Fibroblast of skin of left biceps (primary cell): ENCODE data around the gene RPS21.

Source experiments
- DNase-seq, 2 experiments: peaks; one replicate each; pipeline ENCODE4 v3.0.0-alpha.2; 2013; ENCODE audit warnings: low read depth in 2 of 2

The RPS21 gene

DNA sequence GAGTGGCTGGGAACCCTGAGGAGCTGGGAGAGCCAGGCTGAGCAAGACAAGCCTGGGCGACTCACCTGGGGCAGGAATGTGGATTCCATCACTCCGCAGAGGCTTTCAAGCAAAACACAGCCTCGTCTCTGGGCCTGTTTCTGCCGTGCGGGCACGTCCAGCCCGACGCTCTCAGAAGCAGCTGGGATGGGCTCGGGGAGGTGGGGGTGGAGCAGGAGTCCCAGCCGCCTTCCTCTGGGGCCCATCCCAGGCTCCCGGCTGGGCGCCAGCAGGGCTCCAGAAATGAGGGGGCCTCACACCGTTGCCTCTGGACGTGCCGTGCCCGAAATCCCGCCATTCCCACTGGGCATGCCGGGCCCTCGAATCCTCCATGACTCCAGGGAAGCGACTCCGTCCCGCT lies 8.7 kb upstream of the RPS21 start:
- no peak for DNase-seq

DNA sequence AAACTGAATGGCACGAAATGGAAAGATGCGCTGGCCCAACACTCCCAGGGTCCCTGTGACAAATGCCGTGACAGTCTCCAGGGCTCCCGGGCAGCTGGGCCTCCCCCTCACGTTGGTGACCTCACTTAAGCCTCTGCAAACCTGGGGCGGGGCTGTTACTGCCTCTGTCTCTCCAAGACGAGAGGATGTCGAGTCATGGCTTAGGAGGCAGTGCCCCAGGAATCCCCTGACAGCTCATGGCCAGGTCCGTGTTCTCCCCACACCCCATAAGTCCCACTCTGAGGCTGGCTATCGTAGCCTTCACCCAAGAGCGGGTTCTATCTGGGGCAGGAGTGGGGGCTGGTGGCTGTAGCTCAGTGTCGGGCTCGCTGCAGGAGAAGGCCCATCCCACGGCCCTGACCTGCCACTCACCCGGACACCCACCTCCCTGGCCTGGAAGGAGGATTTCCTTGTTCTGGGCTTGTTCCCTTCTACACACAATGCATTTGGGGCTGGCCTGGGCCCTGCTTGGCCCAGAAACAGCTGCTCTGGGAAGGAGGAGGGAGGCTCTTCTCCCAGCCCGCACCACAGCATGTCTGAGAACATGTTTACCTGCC lies 5.6 kb upstream of the RPS21 start:
- DNase-seq: no peak

DNA sequence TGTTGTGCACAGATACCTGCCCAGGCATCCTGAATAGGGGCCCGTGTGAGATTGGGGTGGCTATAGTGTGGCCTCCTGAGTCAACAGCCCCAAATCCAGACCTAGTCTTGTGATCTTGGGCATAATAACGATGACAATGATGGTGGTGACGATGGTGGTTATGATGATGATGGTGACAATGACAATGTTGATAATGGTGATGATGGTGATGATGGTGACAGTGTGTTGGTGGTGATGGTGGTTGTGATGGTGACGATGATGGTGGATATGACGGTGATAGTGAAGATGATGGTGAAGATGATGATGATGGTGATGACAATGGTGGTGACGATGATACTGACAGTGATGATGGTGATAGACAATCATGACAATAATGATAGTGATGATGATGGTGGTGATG lies 5.1 kb upstream of the RPS21 start:
- no peak for DNase-seq

DNA sequence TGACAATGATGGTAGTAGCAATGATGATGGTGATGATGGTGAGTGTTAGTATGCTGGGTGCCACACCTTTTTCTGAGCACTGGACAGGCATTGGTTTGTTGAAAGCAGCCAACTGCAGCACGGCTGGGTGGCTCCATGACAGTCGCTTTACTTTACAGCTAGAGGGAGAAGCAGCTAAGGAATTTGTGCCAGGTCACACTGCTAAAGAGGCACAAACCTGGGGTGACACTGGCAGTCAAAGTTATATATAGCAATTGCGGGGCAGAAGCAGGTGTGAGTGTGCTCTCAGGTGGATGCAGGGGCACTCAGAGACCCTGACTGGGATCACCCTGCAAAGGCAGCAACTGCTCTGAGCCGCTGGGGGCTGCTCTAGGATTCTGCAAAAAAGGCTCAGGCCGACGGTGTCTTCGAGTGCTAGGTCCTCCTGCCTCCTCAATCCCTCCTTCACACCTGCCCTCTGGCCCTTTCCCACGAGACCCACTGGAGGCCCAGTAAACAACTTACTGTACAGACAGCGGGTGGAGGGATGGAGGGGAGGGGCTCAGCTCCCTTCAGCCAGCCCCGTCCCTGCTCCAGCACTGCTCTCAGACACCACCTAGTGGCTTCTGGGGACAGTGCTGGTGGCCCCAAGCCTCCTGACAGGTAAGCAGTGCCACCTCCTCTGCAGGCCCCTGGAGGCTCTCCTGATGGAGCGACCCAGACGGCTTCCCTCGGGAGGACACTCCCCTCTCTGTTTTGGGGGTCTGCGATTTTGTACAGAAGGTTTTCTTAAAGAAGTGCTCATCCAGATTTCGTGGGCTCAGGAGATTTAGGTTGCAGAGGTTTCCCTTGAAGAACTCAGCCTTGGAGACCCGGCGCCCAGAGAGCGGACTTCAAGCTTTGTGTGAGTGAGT lies 4.4 kb upstream of the RPS21 start:
- peak in 1 of 2 experiments; percentile 20 for DNase-seq

DNA sequence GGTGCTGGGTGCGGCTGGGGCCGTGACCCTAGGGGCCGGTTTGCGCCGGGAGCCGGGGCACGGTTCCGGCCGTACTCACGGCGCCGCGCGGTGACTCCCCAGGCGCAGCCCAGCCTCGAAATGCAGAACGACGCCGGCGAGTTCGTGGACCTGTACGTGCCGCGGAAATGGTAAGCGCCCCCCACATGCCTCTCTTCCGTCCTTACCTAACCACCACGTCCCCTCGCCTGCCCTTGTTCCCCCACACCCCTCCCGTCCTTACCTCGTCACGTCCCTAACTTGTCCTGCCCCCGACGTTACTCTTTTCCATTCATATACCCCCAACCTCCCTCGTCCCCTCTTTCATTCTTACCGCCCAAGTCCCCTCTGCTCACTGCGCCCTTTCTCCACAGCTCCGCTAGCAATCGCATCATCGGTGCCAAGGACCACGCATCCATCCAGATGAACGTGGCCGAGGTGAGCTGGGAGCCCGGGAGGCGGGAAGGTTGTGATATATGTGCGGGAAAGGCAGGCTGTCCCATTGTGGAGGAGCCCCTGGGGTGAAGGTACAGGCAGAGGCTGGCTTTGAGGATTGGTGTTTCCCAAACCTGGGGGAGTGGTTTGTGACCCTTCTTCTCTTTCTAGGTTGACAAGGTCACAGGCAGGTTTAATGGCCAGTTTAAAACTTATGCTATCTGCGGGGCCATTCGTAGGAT lies 463 bp downstream of the RPS21 start:
- DNase-seq: no peak

DNA sequence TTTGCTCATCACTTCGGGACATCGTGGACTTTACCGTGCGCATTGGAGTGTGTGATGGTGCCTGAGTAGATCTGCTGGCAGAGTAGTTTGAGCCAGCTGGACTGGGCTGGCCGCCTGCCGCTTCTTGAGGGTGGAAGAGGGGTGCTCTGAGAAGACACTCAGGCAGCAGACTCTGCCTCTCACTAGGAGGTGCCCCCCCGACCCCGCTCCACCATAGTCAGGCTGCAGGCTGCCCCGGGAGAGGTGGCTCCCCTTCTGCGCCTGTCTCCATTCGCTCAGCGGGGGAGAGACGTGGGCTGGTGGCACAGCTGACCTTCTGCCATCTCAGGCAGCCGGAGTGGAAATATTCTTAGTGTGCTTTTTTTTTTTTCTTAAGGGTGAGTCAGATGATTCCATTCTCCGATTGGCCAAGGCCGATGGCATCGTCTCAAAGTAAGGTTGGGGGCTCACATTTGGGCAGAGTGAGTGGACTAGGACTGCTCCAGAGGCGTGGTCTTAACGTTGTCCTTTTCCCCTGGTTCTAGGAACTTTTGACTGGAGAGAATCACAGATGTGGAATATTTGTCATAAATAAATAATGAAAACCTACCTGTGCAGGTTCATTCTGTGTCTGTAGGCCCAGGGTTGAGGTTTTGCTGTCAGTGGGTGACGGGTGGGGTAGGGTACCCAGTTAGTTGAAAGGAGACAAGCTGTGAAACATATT lies 1.2 kb downstream of the RPS21 start:
- no peak for DNase-seq

DNA sequence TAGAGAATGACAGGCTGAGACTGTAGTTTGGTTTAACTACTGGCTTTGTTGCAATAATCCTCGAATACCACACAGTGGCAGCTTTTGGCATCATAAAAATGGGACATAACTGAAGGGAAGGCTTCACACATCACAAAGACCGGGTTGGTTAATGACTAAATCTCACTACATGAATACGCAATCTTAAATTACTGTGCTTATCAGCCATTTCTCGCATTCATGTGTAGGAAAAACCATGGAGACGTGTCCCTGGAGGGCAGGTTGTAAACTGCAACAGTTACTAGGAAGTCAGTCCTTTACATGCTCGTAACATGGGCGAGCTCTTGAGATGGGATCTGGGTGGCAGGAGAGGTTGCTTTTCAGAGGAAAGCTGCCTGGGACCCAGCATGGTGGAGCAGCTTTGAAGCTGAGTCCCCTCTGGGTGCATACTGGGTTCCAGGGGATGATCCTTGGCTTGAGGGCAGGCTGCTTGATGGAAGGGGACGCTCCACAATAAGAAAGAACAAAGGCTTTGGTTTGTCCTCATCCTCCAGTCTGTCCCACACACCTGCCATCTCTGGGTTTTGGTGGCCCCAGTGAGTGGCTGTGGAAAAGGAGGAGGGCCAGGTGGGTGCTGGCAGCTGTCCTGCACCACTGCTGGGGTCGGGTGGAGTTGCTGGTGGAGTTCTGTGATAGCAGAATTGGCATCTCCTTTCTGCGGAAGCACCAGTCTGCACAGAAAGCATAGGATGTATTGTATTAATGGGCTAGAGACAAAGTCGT lies 2.1 kb downstream of the RPS21 start:
- DNase-seq: no peak

DNA sequence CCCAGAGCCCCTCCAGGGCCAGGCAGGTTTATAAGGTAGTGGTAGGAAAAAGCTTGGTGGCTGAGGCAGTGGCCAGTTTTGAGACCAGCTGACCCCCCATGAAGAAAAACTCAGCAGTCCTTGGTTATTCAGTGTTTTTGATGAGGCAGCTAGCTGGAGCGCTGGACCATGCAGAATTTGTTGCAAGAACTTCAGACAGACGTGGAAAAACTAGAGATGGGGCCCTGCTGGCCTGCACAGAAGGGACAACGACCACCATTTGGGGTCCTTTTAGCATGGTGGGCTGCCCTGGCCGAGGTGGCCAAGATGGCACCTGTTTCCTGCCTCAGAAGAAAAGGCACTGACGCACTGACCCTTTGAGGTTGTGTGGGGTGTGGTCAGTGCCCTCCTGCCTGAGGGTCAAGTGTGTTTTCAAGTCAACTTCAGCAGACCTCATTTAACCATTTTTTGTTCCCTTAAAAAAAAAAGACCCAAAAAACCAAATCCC lies 2.7 kb downstream of the RPS21 start:
- no peak for DNase-seq

DNA sequence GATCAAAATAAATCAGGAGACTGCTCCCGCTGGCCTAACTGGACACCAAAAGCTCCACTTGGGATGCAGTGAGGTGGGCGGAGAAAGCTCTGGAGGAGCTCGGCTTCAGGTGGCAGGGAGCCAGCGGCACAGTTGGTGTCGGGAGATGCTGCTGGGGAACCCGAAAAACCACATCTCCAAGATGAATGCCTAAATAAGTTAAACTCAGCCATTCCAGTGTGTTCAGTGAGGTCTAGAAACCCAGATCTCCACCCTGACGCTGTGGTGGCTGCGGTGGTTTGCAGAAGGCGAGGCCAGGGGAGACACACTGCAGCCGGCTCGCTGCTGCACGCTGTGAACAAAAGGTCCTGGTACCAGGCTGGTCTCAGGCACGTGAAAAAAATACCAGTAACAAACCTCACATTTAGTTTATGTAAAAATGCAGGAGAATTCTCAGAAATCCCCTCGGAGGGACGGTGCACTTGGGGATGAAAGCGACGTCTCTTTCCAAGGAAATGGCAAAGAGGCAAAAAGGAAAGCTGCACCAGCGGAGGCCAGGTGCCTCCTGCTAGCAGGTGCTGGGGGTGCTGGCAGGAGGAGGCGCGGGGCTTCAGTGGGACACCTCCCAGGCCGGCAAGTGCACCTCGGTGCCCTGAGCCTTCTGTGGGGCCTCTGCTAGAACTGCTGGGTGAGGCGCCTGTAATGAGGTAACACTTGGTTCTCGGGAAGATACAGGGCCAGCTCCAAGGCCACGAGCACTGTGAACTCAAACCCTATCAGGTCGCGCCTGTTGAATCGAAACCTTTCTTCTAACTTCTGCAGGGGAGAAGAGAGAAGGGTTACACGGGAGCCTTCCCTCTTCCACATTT lies 3.6 kb downstream of the RPS21 start:
- no peak for DNase-seq

DNA sequence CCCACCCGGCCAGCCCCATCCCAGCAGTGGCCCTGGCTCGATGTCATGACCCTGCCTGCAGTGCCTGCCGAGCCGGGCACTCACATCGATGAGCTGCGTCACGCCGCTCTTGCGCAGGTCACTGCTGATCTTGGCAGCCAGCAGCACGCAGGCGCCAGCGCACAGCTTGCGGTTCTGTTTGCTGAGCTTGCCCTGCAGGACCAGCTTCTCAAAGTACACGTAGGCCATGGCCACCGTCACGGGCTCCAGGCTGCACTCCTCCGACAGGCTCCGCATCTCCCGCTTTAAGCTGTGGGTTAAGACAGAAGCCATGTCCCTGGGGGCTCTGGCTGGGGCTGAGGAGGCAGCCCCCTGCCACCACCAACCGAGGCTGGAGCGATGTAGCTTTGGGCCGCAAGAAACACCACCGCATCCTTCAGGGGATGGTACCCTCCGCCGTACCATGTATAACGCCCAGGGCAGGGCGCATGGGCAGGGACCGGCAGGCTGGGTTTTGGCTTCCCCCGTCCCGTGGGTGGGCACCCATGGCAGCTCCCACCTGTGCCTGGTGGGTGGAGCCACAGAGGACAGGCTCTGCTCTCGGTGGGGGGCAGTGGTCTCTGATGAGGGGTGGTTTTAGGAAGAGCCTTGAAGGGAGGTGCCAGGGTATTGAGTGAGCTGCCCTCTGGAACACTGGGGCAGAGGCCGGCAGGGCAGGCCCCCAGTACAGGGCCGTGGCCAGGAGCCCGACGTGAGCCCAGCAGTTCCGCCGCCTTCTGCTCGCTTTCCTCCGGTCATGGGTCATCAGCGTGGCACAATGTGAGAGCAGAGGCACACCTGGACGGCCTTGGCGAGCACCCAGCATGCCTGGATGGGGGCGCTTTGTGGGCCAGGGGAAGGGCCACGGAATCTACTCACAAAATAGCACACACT lies 4.5 kb downstream of the RPS21 start:
- no peak for DNase-seq

DNA sequence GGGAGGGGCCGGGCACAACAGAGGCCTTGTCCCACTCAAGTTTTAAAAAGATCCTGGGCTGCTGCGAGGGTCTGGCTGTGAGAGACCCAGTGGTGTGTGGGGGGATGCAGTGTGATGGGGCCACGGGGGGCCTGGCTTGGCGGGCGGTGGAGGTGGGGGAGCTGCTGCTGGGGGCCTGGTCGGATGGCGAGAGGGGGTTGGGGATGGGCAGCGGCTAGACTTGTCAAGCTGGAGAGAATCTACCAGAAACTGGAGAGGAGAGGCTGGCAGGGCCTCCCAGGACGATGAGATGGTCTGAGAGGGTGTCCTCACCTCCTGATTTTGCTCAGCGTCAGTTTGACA lies 5.1 kb downstream of the RPS21 start:
- no peak for DNase-seq

DNA sequence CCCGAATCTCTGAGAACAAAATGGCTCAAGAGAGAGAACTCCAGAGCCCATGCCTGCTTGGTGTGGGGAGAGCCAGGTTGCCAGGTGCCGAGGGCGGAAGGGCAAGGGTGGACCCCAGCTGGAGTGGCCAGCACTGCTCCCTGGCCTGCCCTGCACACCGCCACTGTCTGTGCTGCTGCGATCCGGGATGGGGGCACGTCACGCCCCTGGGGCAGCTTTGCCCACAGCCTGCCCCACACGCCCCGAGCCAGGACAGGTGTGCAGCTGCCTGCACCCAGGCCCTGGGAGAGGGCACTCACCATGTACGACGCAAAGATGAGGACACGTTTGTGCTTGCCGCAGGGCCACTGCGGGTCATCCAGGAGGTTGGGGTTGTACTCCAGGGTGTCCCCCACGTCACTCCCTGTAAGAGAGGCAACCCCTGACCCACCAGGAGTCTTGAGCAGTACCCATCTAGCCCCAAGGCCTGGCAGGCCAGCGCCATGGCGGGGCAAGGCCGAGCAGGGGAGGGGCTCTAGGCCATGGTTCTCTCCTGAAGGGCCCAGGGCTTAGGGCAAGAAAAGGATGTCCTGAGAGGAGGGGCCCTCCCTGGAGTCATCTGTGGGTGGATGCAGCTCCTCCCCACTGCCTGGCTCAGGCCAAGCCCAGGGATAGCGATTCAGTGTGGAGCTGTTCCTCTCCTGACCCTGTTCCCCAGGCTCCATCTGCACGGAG lies 5.9 kb downstream of the RPS21 start:
- no peak for DNase-seq

DNA sequence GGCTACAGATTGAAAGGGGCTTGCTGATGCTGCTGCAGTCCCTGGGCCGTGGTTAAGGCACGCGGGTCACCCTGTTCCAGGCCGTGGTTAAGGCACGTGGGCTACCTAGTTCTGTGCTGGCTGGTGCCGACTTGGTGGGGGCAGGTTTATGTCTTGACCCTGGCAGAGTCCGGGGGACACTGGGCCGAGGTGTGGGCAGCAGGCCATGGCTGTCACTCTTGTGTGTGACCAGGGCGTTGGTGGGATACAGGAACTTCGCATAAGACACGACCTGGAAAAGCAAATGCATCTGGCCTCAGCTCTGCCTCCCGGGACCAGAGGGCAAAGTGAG lies 6.4 kb downstream of the RPS21 start:
- DNase-seq: no peak

DNA sequence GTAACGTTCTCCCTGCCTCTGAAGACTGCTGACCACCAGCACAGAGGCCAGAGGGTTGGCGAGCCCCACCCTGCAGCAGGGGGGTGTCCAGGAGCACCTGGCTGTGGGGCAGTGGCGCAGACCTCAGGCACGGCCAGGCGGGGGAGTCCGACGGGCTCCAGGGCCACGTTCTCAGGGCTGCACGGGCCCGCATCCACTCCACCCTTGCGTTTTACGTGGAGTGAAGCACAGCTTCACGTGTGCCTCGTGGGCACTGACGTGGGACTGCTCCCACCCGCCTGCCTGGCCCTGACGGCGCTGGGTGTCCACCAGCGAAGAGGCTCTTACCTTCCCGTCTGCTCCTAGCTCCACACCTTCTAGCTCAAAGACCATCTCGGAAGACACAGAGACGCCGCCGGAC lies 6.9 kb downstream of the RPS21 start:
- DNase-seq: no peak

DNA sequence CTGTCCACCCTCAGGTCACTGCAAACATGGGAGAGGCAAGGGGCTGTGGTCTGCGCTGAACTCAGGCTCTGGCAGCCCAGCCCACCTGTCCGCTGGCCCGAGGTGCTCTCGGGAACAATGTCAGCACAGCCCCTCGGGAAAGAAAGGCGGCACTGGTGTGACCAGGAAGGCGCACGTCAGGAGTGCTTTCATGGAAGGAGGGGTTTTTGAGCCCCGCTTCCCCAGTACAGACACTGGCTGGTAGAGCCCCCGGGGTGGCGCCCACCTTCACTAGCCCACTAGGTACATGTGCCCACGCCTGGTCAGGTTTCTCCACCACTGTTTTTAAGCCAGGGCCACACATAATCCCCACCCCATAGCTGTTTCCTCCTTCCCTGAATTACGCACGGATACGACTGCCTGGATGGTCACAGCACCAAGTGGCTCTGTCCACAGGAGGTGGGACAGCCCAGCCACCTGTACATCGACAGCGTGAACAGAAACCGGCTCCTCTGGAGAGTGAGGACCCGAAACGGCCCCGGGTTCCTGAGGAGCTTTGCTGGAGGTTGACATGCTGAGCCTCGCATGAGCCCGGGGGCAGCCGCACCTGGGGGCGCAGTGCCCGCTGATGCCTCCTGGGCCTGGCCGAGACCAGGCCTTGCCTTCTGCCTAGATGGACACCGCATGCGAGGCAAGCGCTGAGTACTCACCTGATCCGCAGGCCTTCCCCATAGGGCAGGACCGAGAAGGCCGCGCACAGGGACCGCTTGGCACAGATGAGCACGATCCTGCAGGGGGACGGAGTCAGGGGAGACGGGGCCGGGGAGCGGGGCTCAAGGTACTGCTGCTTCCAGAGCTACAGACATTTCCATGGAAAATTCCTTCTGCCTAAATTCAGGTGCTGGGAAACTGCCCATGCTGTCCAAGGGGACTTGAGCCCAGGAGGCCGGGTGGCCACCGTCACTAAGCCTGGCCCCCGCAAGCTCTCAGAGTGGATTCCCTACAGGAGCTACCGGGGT lies 7.6 kb downstream of the RPS21 start:
- DNase-seq: no peak

DNA sequence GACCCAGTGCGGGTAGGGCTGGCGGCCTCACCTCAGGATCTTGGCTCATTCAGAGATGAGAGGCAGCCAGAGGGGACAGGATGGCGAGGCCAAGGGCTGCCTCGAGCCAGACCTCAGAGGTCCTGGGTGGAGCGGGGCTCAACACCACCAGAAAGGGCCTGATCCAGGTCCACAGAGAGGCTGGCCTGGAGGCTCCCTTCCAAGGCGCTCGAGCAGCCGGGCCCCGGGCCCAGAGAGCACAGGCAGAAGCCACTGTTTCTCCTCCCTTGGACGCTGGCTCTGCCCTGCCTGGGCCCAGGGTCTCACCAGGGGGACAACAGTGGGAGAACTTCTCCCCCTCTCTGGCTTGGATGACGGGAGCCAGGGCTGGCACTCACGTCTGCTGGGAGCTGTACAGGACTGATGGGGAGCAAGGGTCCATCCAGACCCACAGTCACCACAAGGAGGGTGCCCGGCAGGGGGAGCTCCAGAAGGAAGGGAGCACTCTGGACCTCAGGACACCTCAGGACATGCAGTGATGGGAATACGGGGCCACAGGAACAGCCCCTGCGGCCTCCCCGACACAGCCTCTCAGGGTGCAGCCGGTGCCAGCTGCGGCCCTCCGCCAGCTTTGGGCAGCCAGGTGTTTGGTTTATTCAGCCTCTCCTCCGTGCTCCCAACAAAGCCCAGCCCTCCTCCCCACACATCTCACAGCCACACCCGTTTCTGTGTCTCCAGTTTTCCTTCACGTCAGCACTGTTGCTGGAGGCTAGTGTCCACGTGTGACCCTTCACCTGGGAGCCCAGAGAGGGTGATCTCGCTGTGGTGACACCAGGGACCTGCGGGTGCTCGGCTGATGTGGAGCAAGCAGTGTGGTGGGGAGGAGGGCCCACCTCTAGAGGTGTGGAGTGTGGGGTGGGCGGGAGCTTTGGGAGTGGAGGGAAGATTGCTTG lies 8.7 kb downstream of the RPS21 start:
- DNase-seq: no peak
